NOMO-1 treated with DMSO at 0.1 percent for 48 hours (cell line): ENCODE results near the gene OPCML.

ENCODE experiments used
- DNase-seq: peaks from one replicate; lab custom pipeline; 2025; ENCODE audit not compliant: unreplicated experiment; lab: John Stamatoyannopoulos, UW

Gene OPCML

DNA sequence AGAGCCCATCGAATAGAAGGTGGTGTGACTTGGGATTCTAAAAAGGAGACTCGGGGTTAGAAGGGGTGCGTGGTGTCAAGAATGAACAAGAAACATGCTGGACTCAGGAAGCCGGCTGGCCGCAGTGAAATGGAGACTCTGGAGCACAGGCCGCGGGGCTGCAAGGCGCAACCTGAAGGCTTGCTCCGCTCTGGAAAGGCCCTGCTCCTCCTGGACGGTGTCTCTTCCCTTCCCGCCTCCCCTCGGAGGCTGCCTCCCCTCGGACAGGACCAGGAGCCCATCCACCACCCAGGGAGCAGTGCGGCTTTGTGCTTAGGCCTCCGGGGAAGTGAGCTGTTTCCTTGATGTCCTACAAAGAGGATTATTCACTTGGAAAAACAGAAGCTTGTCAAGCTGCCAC lies 170.1 kb downstream of the OPCML start:
- no peak for DNase-seq

DNA sequence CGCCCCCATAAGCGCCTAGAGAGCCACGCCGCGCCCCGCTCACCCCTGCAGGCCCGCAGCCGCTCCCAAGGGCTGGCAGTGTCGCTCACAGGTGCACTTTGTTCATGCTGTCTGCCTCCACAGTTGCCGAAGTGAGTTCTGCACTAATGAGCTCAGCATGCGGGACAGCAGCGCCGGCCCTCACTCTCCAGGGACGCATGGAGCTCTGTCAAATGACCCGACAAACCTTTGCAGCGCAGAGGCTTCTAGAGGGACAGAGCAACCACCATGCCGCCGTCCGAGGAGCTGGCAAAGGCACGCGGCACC lies 170.7 kb downstream of the OPCML start:
- no peak for DNase-seq

DNA sequence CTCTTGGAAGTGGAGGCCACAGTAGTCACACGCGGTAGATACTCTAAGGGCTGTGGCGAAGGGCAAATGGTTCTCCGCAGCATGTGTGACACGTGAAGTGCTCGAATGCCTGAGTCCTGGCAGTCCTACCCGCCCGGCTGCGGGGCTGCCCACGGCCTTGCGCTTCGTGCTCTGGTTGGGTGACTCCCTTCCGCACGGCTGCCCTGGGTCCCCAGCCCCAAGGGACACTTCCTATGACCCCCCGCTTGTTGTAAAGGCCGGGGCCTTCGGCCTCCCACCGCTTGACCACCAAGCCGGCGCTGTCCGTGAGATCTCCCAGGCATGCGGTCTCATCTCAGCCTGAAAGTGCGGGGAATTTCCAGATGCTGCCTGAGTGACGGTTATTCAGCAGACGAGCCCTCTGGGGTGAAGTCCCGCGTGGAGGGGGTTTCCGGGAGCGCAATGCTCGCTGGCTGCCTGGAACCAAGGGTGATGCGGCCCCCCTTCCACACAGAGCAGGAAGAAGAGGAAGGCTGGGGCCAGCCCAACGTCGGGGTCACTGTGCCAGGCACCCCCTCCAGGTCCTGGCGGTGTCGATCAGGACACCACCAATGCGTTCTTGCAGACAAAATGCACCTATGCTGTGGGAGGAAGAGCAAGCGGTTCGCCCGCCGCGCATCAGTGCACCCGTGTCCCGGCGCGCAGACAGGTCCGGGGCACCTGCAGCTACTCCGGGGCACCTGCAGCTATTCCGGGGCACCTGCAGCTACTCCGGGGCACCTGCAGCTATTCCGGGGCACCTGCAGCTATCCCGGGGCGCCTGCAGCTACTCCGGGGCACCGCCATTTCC lies 171.2 kb downstream of the OPCML start:
- DNase-seq: no peak

DNA sequence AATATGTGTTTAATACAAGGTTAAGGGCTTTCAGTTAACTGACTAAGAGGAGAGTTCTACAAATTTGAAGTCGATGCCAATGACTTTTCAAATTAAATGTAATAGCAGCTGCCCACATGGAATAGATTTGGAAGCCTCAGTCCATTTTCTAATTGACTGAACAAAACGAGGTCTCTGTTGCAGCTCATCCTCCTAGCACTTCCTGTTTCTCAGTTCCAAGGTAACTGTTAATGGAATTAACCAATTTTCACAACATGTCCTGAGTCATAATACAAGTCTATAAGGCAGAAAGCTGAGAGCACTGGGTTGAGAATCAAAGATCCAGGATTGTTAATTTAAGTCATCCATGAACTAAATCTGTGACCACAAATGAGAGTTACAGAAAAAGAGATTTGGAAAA lies 177.2 kb downstream of the OPCML start:
- no peak for DNase-seq

DNA sequence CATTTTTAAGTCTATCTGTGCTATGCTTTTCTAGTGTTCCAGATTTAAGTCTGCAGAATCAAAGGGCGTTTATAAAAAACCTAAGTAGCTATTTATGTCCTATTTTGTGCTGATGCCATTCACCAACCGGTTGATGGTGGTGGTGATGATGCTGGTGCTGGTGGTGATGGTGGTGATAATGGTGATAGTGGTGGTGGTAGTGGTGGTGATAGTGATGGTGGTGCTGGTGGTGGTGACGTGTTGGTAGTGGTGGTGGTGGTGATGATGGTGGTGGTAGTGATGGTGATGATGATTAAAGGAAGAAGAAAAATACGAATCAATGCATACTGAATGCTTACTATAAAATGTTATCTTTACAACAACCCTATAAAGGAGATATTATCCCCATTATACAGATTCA lies 178.2 kb downstream of the OPCML start:
- DNase-seq: no peak

DNA sequence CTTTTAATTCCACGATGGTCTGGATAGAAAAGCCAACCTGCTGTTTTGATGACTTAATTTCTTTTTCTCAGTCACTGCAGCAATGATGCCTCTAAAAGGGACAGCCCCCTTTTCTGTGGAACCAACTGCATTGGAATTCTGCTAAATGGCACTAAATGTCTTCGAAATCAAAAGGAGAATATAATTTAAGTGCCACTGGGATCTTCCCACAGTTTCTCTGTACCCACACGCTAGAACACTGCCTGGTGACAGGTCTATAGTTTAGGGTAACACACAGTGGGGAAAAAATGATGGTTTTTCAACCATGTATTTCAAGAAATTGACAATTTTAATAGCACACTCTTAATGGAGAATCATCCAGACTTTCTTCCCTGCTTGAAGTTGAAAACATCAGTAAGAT lies 182.3 kb downstream of the OPCML start:
- no peak for DNase-seq

DNA sequence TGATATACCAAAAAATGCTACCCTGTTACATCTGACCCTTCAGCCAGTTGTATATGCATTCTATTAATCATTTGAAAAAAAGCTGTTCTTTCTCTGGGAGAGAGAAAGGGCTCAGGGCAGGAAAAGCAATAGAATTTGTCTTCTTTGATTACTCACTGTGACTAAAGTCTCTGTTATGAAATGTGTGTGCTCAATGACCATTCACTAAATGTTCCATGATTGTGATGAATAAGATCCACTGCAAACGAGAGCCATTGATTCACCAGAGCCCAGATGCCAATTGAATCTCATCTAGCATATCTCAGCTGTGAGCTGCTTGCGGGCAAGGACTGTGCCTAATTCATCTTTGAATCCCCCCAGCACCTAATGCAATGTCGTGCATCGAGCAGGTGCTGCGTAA lies 184.3 kb downstream of the OPCML start:
- no peak for DNase-seq

DNA sequence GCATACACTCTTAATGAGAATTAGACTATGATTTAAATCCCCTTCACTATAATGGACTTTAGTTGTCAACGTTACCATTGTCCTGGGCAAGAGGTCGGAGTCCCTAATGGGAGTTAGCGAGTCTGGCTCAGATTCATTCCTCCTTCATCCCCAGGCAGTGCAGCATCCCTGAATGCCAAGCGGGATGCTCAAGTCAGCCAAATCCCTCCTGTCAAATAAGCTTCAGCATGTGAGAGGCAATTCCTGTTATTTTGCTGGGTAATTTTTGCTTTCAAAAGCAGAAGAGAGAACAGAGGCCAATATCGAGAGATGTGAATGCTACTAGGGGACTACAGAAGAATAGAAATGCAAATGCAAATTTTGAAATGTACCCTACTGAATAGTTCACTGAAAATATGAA lies 186.2 kb downstream of the OPCML start:
- DNase-seq: no peak

DNA sequence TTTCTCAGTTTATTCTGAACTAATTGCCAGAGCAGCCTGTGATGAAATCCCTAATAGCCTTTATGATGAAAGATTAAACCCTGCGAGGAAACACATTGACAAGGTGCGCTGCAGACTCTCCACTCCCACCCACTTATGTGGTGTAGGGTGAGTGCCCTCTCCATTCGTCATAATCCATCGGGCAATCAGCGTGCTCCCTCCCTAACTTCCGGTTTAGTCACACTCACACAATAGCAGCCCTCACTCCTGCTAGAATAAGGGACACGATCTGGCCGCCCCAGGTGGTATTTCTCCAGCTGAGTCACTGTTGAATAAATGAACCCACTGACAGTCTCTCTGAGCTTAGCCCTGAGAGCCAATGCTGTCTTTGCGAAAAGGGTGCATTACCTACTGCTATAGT lies 188.3 kb downstream of the OPCML start:
- no peak for DNase-seq

DNA sequence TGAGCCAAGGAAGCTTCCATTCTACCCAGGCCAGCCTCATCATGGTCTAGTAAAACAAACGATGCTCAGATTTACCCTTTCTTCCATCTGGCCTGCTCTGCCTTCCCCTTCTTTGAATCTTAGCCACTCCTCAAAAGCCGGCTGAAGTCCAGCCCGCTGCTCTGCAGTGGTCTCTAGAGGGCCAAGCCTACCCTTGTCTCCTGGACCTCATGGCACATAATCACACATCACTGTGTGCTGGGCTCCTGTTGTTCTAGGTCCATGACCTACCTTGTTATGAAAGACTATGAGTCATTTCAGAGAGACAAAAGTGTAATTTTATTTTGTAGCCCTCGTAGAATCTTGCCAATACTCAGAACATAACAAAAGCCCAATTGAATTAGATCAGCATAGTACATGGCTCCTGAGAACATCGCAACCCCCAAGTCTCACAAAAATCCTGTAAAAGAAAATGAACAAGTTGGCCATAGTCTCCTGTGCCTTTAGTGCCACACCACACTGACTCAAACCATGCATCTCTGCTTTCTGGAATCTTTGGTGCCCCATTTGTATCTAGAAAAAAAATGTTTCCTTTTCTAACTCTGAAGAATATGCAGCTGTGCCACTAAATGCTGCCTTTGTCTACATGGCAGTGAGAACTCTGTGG lies 192.7 kb downstream of the OPCML start:
- no peak for DNase-seq

DNA sequence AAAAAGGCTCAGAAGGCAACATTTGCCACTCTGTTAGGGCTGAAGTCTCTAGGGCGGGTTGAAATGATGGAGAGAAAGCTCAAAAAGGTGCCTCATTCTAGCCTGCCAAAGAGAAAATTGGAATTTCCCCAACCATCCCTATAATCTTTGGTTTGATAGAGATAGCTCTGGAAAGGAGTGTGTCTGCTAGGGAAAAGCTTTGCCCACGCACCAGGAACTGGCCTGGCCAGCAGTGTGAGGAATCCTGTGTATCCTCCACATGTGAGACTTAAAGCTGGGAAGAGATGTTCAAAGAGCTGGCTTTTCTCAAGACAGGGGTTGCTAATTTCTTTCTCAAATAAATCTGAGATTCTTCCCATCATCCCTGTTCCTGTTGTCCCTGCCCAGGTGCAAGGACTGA lies 193.7 kb downstream of the OPCML start:
- no peak for DNase-seq

DNA sequence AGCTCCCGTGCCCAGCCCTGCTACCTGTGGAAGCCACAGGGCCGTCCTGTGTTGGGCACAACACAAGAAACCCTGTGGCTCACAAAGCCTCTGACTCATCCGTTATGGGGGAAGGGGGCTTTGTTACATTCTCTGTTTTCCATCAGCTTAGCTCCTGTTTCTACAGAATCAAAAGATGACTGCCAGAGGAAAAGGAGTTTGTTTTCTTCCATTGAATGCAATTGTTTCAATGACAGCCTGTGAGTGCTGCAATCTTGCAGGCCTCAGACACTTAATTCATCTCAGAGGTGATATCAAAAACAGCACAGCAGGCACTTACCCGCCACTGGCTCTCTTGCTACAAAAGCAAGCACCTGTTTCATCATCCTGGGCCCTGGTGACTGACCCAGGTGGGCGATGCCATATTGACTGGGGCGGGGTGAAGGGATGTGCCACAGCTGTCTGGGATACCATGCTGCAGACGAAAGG lies 194.3 kb downstream of the OPCML start:
- DNase-seq: no peak

DNA sequence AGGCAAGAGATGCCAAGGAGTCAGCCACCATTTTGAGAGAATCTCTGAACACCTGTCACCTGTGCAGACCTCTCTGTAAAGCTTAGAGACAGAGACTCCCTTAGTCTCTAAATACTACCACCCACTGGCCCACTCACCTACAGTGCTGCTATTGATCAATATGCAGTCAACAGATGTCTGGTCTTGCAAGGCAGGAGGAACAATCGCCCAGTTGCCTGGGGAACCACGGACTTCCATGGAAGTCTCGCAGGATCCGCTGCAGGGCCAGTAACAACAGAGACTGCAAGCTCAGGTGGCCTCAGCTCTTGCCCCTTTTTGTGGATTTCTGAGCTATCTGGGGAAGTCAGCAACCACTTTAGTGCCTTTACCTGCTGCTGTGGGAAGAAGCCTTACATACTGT lies 195.1 kb downstream of the OPCML start:
- DNase-seq: no peak

DNA sequence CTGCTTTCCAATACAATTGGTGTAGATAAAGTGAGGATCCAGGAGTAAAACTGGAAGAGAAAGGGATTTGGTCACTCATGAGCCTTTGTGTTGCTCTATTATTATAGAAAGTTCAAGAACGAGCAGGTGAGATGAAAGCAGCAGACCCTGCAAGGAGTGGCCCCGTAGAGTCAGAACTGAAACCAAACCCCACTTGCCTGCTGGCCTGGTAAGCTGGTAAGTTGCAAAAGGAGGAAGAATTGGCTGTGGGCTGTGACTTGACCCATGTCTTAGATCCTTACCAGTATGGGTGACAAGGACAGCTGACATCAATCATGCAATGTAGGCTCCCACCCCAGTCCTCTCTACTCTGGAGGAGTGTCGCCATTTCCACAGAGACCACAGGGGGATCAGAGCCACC lies 201.3 kb downstream of the OPCML start:
- no peak for DNase-seq

DNA sequence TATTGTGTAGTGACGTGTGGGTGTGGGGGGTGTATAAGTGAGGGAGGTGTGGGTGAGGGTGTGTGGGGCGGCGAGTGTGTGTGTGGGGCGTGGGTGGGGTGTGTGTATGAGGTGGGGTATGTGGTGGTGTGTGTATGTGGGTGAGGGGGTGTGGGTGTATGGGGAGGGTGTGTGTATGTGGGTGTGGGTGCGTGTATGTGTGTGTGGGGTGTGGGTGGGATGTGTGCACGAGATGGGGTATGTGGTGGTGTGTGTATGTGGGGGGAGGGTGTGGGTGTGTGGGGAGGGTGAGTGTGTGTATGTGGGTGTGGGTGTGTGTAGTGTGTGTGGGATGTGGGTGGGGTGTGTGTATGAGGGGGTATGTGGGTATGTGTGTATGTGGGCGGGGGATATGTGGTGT lies 205.5 kb downstream of the OPCML start:
- DNase-seq: no peak

DNA sequence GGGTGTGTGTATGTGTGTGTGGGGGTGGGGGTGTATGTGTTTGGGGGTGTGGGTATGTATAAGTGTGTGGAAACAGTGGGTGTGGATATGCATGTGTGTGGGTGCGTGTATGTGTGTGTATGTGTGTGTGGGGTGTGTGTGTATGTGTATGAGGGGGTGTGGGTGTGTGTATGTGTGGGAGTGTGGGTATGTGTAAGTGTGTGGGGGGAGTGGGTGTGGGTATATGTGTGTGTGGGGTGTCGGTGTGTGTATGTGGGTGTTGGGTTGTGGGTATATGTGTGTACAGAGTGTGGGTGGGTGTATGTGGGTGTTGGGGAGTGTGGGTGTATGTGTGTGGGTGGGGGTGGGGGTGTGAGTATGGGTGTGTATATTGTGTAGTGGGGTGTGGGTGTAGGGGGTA lies 206.0 kb downstream of the OPCML start:
- no peak for DNase-seq

DNA sequence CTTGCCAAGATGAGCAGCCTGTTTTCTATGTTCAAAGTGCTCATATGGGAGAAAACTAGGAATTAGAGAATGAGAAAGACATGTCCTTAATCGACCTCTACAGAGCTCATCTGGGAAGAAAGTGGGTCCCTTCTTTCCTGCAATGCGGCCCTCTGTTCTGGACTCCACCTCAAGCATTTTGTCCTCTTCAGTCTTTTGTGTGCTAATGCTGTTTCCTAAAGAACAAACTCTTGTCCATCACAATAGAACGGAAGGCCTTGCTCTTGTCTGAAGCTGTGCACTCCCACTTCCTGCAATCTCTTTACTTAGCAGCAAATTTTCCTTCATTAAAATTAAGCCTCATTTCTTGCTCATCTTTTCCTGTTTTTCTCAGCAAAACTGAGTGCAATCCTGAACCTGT lies 206.6 kb downstream of the OPCML start:
- DNase-seq: no peak

DNA sequence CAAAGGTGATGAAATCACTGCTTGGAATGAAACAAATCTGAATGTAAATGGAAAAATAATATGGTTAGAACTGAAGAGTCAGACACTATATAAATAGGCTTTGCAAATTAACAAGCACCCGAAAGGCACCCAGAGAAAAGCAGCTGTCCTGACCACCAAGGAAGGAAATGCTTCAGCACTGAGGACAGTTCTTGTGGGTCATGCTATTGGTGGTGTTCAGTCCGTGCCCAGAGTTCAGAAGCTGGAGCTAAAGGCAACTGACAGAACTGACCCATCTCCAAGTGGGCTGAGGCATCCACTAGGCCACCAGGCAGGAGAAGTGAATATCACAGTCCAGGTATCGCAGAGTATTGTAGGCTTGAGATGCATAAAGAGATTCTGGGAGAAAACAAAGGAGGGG lies 208.9 kb downstream of the OPCML start:
- DNase-seq: no peak

DNA sequence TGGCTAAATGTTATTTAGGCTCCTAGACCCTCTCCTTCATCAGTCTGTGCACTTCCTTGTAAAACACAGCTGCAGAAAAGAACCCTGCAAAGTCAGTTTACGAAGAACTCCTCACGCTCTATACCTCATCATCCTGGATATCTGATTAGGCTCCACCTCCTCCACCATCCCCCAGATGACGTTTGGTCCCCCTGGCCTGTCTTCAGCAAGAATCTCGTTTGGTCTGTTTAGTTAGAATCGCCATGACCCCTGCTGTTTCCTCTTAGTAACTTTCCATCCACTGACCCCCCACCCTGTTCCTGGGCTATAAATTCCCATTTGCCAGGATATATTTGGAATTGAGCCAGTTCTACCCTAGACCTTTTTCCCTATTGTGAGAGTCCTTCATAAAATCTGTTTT lies 214.1 kb downstream of the OPCML start:
- no peak for DNase-seq

DNA sequence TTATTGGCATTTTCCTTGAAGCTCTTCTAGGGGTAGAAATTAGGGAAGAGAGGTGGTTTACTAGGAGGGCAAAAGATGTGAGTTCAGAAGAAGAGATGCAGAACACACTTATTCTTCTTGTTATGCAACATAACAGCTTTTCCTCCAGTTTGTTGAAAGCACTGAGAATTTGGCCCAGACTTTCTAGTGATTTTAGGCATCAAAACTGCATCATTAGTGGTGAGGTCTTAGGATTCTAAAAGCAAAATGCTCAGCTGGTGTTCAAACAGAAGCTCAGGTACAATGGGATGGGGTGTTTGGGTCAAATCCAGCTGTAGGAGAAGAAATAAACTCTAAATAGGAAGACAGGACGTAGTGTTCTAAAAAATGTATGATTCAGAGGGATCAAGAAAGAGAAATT lies 221.1 kb downstream of the OPCML start:
- DNase-seq: no peak

DNA sequence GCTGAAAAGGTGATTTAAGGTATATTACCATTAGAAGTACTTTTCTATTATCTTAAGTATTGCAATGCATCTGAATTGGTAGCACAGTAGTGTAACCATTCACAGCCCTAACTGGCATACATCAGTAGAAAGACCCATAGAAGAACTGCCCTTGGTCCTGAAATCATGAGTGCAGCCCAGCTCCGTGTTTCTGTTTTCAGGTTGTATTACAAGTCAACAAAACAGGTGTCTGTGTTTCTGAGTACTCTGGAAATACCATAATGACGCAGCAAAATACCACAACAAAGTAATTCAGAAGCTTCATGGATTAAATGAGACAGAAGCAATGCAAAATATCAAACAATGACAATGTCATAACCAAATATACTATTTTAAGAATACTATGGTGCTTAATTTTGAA lies 226.3 kb downstream of the OPCML start:
- DNase-seq: no peak

DNA sequence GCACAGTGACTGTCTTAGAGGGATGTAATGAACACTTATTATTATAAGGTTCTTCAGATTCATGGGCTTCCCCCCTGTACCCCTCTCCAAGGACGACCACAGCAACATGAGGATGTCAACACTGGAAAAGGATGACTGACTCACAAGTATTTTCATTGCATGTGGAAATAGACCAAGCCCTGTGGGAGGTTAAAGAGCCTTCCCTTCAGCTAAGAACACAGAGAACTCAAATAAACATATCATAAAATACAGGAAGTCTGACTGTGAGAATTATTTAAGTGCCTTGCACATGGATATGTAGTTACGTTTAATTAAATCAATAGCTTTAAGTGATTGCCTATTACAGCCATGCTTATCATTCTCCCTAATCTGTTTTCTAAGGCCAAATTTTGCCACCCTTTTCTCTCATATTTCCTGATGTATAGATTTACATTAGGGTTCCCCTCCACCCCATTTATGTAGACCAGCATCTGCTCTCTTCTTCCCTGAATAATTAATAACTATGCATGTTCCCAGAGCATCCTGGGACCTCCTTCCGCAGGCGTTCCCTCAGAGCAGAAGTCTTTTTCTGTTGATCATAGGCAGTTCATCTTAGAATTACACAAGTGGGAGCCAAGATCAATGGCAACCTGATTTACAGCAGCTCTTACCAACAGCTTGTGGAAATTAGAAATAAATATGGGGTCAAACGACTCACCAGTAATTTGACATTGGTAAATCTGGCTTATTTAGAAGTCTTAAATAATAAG lies 226.9 kb downstream of the OPCML start:
- DNase-seq: no peak
